D721Med (cell line): ENCODE measurements around the gene MTMR8.

Experiments used
- DNase-seq: peaks from one replicate; pipeline ENCODE4 v3.0.0; 2011; ENCODE audit warnings: low spot score; ENCODE audit not compliant: insufficient read length
- FAIRE-seq: peaks from 2 replicates; lab custom pipeline; 2011; peaks lifted over from hg19 to GRCh38; lab: Jason Lieb, UNC
- TF ChIP-seq, protein P1 (sequence below): IDR thresholded peaks from 2 replicates; pipeline ENCODE4 v1.5.1; 2012; ENCODE audit warnings: mild to moderate bottlenecking, control low read depth; ENCODE audit not compliant: insufficient read depth; ENCODE audit errors: missing control alignments

MTMR8 gene

DNA sequence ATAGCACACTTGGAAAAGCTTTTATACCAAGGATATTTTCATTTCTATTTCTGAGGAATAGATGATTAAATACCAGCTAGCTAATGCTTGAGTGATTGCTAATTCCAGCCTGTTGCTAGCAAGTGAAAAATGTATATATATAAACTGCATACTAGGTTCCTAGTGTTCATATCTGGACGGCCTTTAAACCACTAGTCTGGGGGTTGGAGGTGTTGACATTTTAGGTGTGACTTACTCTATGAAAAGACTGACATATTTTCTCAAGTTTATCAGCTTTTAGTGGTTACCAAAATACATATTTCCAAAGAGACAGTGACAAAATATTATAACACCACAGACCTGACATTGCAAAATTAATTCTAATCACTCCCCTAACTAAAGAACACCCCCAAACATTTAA, 44.7 kb downstream of the MTMR8 start:
- no peak for FAIRE-seq
- TF ChIP-seq, protein P1, sequence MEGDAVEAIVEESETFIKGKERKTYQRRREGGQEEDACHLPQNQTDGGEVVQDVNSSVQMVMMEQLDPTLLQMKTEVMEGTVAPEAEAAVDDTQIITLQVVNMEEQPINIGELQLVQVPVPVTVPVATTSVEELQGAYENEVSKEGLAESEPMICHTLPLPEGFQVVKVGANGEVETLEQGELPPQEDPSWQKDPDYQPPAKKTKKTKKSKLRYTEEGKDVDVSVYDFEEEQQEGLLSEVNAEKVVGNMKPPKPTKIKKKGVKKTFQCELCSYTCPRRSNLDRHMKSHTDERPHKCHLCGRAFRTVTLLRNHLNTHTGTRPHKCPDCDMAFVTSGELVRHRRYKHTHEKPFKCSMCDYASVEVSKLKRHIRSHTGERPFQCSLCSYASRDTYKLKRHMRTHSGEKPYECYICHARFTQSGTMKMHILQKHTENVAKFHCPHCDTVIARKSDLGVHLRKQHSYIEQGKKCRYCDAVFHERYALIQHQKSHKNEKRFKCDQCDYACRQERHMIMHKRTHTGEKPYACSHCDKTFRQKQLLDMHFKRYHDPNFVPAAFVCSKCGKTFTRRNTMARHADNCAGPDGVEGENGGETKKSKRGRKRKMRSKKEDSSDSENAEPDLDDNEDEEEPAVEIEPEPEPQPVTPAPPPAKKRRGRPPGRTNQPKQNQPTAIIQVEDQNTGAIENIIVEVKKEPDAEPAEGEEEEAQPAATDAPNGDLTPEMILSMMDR = no peak
- no peak for DNase-seq

DNA sequence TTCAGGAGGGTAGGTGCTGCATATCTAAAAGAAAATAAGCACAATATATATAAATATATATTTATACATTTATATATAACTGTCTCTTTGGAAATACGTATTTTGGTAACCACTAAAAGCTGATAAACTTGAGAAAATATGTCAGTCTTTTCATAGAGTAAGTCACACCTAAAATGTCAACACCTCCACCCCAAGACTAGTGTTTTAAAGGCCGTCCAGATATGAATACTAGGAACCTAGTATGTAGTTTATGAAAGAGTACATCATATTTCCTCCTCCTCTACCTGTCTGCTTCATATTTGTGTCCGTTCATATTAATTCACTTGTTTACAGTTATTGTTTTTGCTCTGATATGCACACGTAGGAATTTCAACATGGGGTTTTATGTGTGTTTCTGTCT, 45.2 kb downstream of the MTMR8 start:
- TF ChIP-seq, protein P1 = no peak
- no peak for DNase-seq
- no peak for FAIRE-seq

DNA sequence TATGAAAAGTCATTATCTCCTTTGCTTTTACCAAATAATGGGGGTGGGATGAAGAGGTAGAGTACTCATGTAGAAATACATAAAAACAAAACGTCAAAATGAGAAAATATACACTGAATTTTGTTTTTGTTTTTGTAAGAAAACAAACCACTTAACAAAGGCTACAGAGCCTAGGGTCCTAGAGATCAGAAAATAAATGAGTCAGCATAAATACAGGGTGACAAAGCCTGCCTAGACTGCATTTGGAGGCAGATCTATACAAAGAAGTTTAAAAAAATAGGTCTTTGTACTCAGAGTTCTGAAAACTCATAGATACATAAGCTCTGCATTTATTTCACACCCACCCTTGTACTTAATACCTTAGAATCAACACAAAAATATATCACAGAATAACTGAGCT, 52.4 kb downstream of the MTMR8 start:
- TF ChIP-seq, protein P1 = no peak
- DNase-seq (no peak), FAIRE-seq (no peak)

DNA sequence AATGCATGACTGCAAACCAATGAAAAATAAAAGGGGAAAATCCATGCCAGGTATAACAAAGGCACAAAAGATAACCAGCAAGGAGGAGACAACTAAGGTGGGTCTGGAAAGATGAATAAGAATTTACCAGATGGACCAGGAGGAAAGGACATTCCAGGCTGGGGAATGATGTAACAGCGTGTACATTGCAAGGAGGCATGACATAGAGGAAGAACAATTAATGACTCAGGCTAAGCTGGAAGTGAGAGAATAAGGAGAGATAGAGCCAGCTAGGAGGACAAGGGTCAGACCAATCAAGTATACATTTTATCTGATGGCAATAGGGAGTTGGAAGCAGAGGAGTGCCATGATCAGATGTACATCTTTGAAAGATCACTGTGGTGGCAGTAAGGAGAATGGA, 57.0 kb downstream of the MTMR8 start:
- TF ChIP-seq, protein P1 = no peak
- DNase-seq (no peak), FAIRE-seq (no peak)

DNA sequence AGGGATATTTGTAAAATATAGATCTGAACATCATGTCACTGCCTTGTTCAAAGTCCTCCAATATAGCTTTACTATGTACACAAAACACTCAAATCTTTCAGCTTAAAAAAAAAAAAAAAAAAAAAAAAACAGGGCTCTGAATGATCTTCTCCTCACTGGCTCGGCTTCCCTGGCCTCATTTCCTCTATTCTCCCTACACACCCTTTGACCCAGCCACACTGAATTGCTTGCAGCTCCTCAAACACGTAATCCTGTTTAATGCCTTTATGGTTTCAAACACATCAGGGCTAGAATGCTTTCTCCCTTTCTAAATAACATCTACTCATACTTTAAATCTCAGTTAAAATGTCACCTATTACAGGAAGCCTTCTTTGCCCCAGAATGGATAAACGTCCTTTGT, 60.8 kb downstream of the MTMR8 start:
- FAIRE-seq (no peak), DNase-seq (no peak)
- TF ChIP-seq, protein P1 = no peak

DNA sequence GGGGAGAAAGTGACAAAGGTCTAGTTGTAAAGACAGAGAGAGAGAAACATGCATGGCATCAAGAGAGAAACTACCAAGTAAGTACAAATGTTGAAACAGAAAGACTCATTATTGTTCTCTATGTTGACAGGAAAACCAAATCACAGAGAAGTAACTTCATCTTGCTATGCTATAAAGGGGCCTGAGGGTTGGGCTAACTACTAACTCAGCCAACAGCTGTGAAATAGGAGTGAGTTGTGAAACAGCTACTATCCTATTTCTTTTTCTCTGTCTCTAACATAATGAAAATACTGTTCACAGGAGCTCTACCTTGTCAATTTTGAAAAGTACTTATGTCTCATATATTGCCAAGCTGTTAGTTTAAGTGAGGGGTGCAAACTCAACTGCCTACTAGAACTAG, 65.0 kb downstream of the MTMR8 start:
- TF ChIP-seq, protein P1 = no peak
- DNase-seq (no peak), FAIRE-seq (no peak)

DNA sequence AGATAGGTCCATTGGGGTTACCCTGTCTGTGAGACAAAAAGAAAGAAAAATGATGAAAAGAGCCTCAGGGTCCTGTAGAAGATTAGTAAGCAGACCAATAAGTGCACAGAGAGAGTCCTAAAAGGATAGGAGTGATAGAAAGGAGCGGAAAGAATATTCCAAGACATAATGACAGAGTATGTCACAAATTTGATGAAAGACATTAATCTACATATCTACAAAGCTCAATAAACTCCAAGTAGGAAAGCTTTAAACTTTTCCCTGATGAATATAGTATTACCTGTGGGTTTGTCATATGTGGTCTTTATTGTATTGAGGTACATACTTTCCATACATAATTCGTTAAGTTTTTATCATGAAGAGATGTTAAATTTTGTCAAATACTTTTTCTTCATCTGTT, 73.7 kb downstream of the MTMR8 start:
- DNase-seq = no peak
- TF ChIP-seq, protein P1 = no peak
- FAIRE-seq = no peak
